H1 (cell line): ENCODE data around the gene NDUFA9. TPM values are rescaled to one million over a fixed set of nuclear protein-coding genes. Genes with fewer than 3 reads are reported as not detected.

Experiments used
- CTCF ChIA-PET: fragments of 300-600 bp; sonication (Branson Sonifier 250); formaldehyde crosslinking; loops from one replicate; lab custom pipeline; 2021; ENCODE audit not compliant: partially characterized antibody; lab: Charles Lee
- POLR2A ChIA-PET: fragments of 300-600 bp; sonication (Branson Sonifier 250); formaldehyde crosslinking; loops from one replicate; lab custom pipeline; 2021; ENCODE audit warnings: inconsistent platforms; ENCODE audit not compliant: partially characterized antibody; lab: Charles Lee
- DNase-seq, 2 experiments: peaks; one replicate each; pipeline versions ENCODE4 v3.0.0 to v3.0.0-alpha.2; 2010 to 2022; ENCODE audit warnings: low spot score in 2 of 2, low read depth in 1 of 2, mixed read lengths in 1 of 2
- FAIRE-seq: peaks from 2 replicates; lab custom pipeline; 2011; peaks lifted over from hg19 to GRCh38; lab: Jason Lieb, UNC
- H2AFZ ChIP-seq: 2 replicates; pipeline ENCODE4 v1.8.1; 2012; ENCODE audit warnings: low read length, inconsistent platforms
- H2AK5ac ChIP-seq: 2 replicates; pipeline ENCODE4 v1.6.1; 2013; ENCODE audit warnings: low read depth, low read length
- H2BK120ac ChIP-seq: replicated peaks from 2 replicates; pipeline ENCODE3; 2013; ENCODE audit warnings: low read depth, low read length, inconsistent platforms
- H2BK12ac ChIP-seq: 2 replicates; pipeline ENCODE4 v1.6.1; 2013; ENCODE audit warnings: low read depth, low read length
- H2BK15ac ChIP-seq: 2 replicates; pipeline ENCODE4 v1.6.1; 2013; ENCODE audit warnings: low read length
- H2BK20ac ChIP-seq: 2 replicates; pipeline ENCODE4 v1.6.1; 2013; ENCODE audit warnings: low read length
- H2BK5ac ChIP-seq: 2 replicates; pipeline ENCODE4 v1.6.1; 2013; ENCODE audit warnings: low read depth, low read length
- H3K14ac ChIP-seq: 2 replicates; pipeline ENCODE4 v1.6.1; 2013; ENCODE audit warnings: inconsistent platforms; ENCODE audit not compliant: insufficient read length
- H3K18ac ChIP-seq: 2 replicates; pipeline ENCODE4 v1.6.1; 2013; ENCODE audit warnings: low read length; ENCODE audit errors: extremely low read depth
- H3K23ac ChIP-seq: 2 replicates; pipeline ENCODE4 v1.6.1; 2013; ENCODE audit warnings: inconsistent platforms; ENCODE audit not compliant: insufficient read length
- H3K23me2 ChIP-seq: 2 replicates; pipeline ENCODE4 v1.6.1; 2013; ENCODE audit warnings: low read depth, low read length
- H3K27ac ChIP-seq: 2 replicates; pipeline ENCODE4 v1.6.1; 2011; ENCODE audit warnings: low read depth, low read length, inconsistent platforms
- H3K27me3 ChIP-seq, 4 experiments: replicated peaks in 1 of 4; 1 replicate in 1 of 4; 2 replicates in 3 of 4; pipeline versions ENCODE4 v1.6.1 to v1.8.1; 2011 to 2013; ENCODE audit warnings: low read length in 3 of 4, mild to moderate bottlenecking in 3 of 4, inconsistent platforms in 2 of 4, mixed read lengths in 2 of 4, moderate library complexity in 1 of 4; ENCODE audit not compliant: control insufficient read depth in 3 of 4, insufficient read depth in 3 of 4; ENCODE audit errors: extremely low read depth in 1 of 4
- H3K36me3 ChIP-seq, 4 experiments: 2 replicates each; pipeline versions ENCODE4 v1.6.1 to v1.8.1; 2011 to 2013; ENCODE audit warnings: mild to moderate bottlenecking in 4 of 4, low read length in 3 of 4, moderate library complexity in 2 of 4, control low read depth in 1 of 4, inconsistent platforms in 1 of 4; ENCODE audit not compliant: insufficient read depth in 4 of 4, control insufficient read depth in 2 of 4
- H3K4ac ChIP-seq: replicated peaks from 2 replicates; pipeline ENCODE3; 2013; ENCODE audit warnings: low read length, low read depth, mixed read lengths, inconsistent platforms; ENCODE audit not compliant: insufficient read length
- H3K4me1 ChIP-seq, 4 experiments: replicated peaks in 1 of 4; 1 replicate in 1 of 4; 2 replicates in 3 of 4; pipeline versions ENCODE4 v1.6.1 to v1.8.1; 2011 to 2013; ENCODE audit warnings: low read length in 3 of 4, inconsistent platforms in 2 of 4, mixed read lengths in 1 of 4; ENCODE audit not compliant: insufficient read depth in 4 of 4, control insufficient read depth in 3 of 4
- H3K4me2 ChIP-seq, 2 experiments: 2 replicates each; pipeline versions ENCODE4 v1.6.1 to v1.8.1; 2011 to 2013; ENCODE audit warnings: low read depth in 2 of 2, low read length in 2 of 2, control low read depth in 1 of 2, inconsistent platforms in 1 of 2, mild to moderate bottlenecking in 1 of 2; ENCODE audit not compliant: insufficient read depth in 1 of 2
- H3K4me3 ChIP-seq, 4 experiments: fragments of 200-600, 300-600 bp in 1 of 4; sonication (generic), shearing (Covaris generic), sonication (Bioruptor Twin) in 1 of 4; 2 replicates each; pipeline versions ENCODE4 v1.5.1 to v1.8.1; 2011 to 2016; ENCODE audit warnings: low read length in 4 of 4, low read depth in 3 of 4, control low read depth in 2 of 4, inconsistent platforms in 2 of 4, mild to moderate bottlenecking in 2 of 4, mixed read lengths in 1 of 4, moderate library complexity in 1 of 4; ENCODE audit not compliant: insufficient read depth in 2 of 4; ENCODE audit errors: extremely low read depth in 1 of 4
- H3K56ac ChIP-seq: replicated peaks from 2 replicates; pipeline ENCODE3; 2013; ENCODE audit warnings: low read depth, mild to moderate bottlenecking, mixed read lengths, low read length, inconsistent platforms; ENCODE audit not compliant: insufficient read length
- H3K79me1 ChIP-seq: 2 replicates; pipeline ENCODE4 v1.6.1; 2013; ENCODE audit warnings: low read depth, low read length, control low read depth
- H3K79me2 ChIP-seq, 2 experiments: 2 replicates each; pipeline versions ENCODE4 v1.6.1 to v1.8.1; 2012 to 2013; ENCODE audit warnings: low read length in 2 of 2, mild to moderate bottlenecking in 2 of 2, inconsistent platforms in 1 of 2; ENCODE audit not compliant: insufficient read depth in 2 of 2, control insufficient read depth in 1 of 2
- H3K9ac ChIP-seq, 4 experiments: replicated peaks in 1 of 4; 1 replicate in 1 of 4; 2 replicates in 3 of 4; pipeline versions ENCODE4 v1.6.1 to v1.8.1; 2011 to 2013; ENCODE audit warnings: low read depth in 3 of 4, low read length in 3 of 4, control low read depth in 2 of 4, mild to moderate bottlenecking in 2 of 4, moderate library complexity in 2 of 4, inconsistent platforms in 1 of 4; ENCODE audit errors: extremely low read depth in 1 of 4
- H3K9me3 ChIP-seq, 2 experiments: 2 replicates each; pipeline versions ENCODE4 v1.6.1 to v1.8.1; 2012 to 2013; ENCODE audit warnings: mild to moderate bottlenecking in 2 of 2, moderate library complexity in 2 of 2, control low read depth in 1 of 2, inconsistent platforms in 1 of 2, low read depth in 1 of 2, low read length in 1 of 2, mixed read lengths in 1 of 2; ENCODE audit not compliant: insufficient read depth in 2 of 2
- H4K20me1 ChIP-seq, 2 experiments: replicated peaks in 1 of 2; 2 replicates each; pipeline versions ENCODE3 to v1.8.1; 2011 to 2013; ENCODE audit warnings: inconsistent platforms in 2 of 2, low read length in 2 of 2, mild to moderate bottlenecking in 1 of 2; ENCODE audit not compliant: insufficient read depth in 2 of 2, control insufficient read depth in 1 of 2
- H4K5ac ChIP-seq: 2 replicates; pipeline ENCODE4 v1.6.1; 2013; ENCODE audit warnings: low read length, low read depth, mixed read lengths, inconsistent platforms; ENCODE audit not compliant: insufficient read length
- H4K8ac ChIP-seq: 2 replicates; pipeline ENCODE4 v1.8.0; 2013; ENCODE audit warnings: mild to moderate bottlenecking, moderate library complexity, low read length, inconsistent platforms; ENCODE audit not compliant: insufficient read depth; ENCODE audit errors: extremely low read depth
- H4K91ac ChIP-seq: replicated peaks from 2 replicates; pipeline ENCODE3; 2013; ENCODE audit warnings: low read length, mixed read lengths, inconsistent platforms; ENCODE audit not compliant: insufficient read length
- JUN ChIP-seq: IDR thresholded peaks from 2 replicates; pipeline ENCODE4 v1.6.1; 2011; ENCODE audit warnings: low read depth, mild to moderate bottlenecking, improper control_type of control experiment, low read length
- POLR2AphosphoS5 ChIP-seq: IDR thresholded peaks from 2 replicates; pipeline ENCODE4 v1.6.1; 2011; ENCODE audit warnings: low read depth, low read length
- RAD21 ChIP-seq, 2 experiments: IDR thresholded peaks in 1 of 2; conservative IDR thresholded peaks in 1 of 2; 2 replicates each; pipeline ENCODE4 v1.6.1; 2011; ENCODE audit warnings: low read depth in 2 of 2, low read length in 2 of 2, improper control_type of control experiment in 1 of 2, inconsistent platforms in 1 of 2, mild to moderate bottlenecking in 1 of 2, moderate library complexity in 1 of 2
- WGBS, 2 experiments: shearing (Covaris generic) in 1 of 2; methylation state at CpG; one replicate each; pipeline versions ENCODE4 v1.1.6 to v1.1.7; 2013 to 2015; ENCODE audit warnings: low lambda C conversion rate in 2 of 2, mixed read lengths in 2 of 2, inconsistent platforms in 1 of 2, low coverage in 1 of 2, missing lambda C conversion rate in 1 of 2; ENCODE audit not compliant: insufficient replicate concordance in 2 of 2, insufficient coverage in 1 of 2, insufficient read length in 1 of 2; ENCODE audit errors: extremely low coverage in 1 of 2, missing lambda C conversion rate in 1 of 2; 5-methylcytosine and 5-hydroxymethylcytosine counted together
- polyA plus RNA-seq, 7 experiments: library from polyadenylated mRNA; depleted of rRNA in 3 of 7; stranded (reverse) in 5 of 7; unstranded in 2 of 7; fragments of >200 nt in 5 of 7; fragments of 200-250 nt in 2 of 7; gene quantifications; 1 replicate in 5 of 7; 2 replicates in 1 of 7; 4 replicates in 1 of 7; pipeline versions ENCODE4 v1.2.1 to v1.2.3, GENCODE V29; 2011 to 2013; ENCODE audit warnings: missing spikeins in 2 of 7, mixed read lengths in 2 of 7
- total RNA-seq: library from RNA; stranded (reverse); fragmentation: NEBNext Ultra II Directional; extraction: Animal tissue kit (Norgen Biotek cat#: 25700); gene quantifications from 2 replicates; pipeline ENCODE4 v1.2.1, GENCODE V29; 2021

Gene NDUFA9
- total and polyA plus RNA-seq, 2 of the 8 experiments (the other 6 are each of a cell fraction or from before 2014, with no cell fraction given), result 50.2 to 67.0 TPM

DNA sequence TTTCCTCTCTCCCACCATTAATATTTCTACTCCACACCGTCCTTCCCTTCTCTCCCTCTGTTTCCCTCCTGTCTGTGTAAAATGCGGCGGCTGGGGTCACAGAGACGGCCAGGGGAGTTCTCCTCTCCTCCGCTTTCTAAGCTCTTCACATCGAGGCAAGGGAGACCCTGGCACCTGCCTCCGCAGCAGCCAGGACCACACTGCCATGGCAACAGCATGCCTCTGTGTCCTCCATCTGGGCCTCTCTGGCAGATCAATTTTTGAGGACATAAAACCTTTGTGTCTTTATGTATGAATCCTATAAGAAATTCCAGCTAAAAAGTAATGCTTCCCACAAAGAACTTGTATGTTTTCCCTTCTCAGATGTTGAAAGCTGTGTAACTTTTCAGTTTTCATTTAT, 45.5 kb upstream of the NDUFA9 start:
- Histone ChIP-seq H3K4ac (no peak overlapping the region), H4K91ac (no peak overlapping the region), H2AK5ac (no peak overlapping the region), H3K36me3 (no peaks in the 10 kb centered on the region), H3K56ac (no peak overlapping the region), H4K5ac (no peak overlapping the region), H3K4me2 (no peak overlapping the region), H3K79me2 (0 out of 4 replicates have a peak, but pooled peaks cover 0 to 2% of the 10 kb centered on the region in 2 experiments), H3K23ac (no peak overlapping the region), H3K4me1 (no peaks in the 10 kb centered on the region), H3K27ac (no peak overlapping the region), H3K79me1 (no peaks in the 10 kb centered on the region), H4K8ac (no peak overlapping the region), H2BK5ac (no peak overlapping the region), H2AFZ (no peak overlapping the region), H3K23me2 (no peaks in the 10 kb centered on the region), H2BK12ac (no peak overlapping the region), H3K9me3 (no peaks in the 10 kb centered on the region), H4K20me1 (no peaks in the 10 kb centered on the region), H2BK20ac (no peak overlapping the region), H2BK120ac (no peak overlapping the region), H3K4me3 (no peak overlapping the region), H3K9ac (no peak overlapping the region), H3K14ac (no peak overlapping the region), H2BK15ac (no peak overlapping the region), H3K18ac (no peak overlapping the region), H3K27me3 (no peaks in the 10 kb centered on the region)
- FAIRE-seq (no peak), DNase-seq (no peak)
- CTCF ChIA-PET, result interaction anchor here (0.6 to 3.8 kb wide), 10 partner anchors 10 to 161 kb away, joined by 3 to 50 read pairs (median 7); no protein-coding TSS in a partner anchor
- TF ChIP-seq RAD21 (IDR thresholded peaks at IDR 0.05 in 1 of 2, conservative IDR thresholded peaks at IDR 0.05 in 1 of 2; ENCODE audit: low read depth in 2 of 2, low read length in 2 of 2) (no peak), POLR2AphosphoS5 (no peak), JUN (no peak)
- POLR2A ChIA-PET, result no interaction called here
- 81 to 100% methylated on average over 1 to 7 of the region's 7 CpGs for WGBS, 2 experiments
